Activated CD4-positive, alpha-beta T cell treated with anti-CD3 and anti-CD28 coated beads, Interleukin-2, amount 50 U/mL, for 24 hours (primary cell): ENCODE measurements around the gene PHF10.
"Not testable (repeated sequence)": the region's sequence is repeated elsewhere in the genome, so short reads cannot be mapped to it uniquely, and the experiment has no call there.

Experiments used
- DNase-seq, 2 donors: peaks; one replicate each; pipeline ENCODE4 v3.0.0-alpha.2; 2020; ENCODE audit warnings: low read depth in 1 of 2, low spot score in 1 of 2

PHF10 gene

DNA sequence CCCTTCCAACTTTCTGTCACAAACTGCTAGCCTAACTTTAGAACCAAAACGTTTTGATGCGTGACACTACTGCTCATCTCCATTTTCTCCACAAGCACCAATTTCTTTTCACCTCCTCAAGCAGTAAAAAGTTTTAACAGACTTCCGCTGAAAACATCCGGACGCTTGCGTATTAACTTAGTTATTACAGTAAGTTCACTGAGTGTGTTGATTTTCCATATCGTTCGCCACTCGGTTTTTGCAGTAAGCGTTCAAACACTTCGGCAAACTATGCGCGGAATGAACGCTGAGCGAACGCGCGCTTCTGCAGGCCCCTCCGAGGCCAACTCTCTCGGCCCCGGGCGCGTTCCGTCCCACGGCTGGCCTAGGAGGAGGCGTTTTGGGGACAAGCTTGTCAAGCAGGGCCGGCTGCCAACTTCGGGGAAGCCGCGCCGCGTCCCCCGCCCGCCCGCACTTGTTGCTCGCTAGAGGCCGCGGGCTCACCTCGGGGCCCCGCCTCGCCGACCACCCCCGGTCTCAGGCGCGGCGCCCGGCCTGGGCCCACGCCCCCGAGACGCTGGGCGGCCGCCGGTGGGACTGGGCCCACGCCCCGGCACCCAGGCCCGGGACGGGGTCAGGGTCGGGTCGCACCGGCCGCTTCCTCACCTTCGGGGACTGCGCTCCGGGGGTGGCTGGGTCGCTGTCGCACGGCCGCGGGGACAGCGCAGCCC, 945 bp downstream of the PHF10 start:
- DNase-seq = peak; percentile 39 to 47

DNA sequence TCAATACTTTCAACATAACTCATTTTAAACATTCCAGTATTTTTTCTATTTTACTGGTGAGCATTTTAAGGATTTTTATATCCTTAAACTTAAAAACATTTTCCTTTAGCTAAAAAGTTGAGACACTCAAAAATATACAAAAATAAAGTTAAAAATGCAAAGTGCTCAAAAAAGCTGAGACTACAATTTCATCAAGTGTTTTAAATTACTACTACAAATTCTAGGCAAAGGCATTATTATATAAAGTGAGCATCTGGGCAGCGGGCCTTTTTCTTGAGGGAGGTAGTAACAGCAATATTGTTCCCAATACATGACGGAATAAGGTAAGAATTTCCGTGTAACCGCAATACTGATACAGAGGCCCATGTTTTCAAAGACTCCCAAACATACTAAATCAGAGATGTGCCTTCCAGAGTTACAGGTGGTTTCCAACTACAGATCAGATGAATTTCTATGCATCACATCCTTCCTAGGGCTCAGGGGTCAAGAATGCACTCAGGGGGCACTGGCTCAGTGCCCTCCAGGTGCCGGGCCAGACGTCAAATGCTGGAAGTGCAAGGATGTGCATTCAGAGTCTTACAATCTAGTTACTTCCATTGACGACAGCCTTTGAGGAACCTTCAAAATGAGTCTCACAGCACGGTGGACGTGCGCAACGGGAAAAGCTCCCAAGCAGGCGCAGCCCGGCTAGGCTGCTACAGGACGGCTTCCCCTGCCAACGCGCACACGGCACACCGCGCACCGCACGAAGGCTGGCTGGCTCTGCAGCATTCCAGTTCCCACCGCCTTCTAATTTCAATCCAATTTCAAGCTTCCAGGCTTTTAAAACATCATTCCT, 1.7 kb downstream of the PHF10 start:
- no peak for DNase-seq

DNA sequence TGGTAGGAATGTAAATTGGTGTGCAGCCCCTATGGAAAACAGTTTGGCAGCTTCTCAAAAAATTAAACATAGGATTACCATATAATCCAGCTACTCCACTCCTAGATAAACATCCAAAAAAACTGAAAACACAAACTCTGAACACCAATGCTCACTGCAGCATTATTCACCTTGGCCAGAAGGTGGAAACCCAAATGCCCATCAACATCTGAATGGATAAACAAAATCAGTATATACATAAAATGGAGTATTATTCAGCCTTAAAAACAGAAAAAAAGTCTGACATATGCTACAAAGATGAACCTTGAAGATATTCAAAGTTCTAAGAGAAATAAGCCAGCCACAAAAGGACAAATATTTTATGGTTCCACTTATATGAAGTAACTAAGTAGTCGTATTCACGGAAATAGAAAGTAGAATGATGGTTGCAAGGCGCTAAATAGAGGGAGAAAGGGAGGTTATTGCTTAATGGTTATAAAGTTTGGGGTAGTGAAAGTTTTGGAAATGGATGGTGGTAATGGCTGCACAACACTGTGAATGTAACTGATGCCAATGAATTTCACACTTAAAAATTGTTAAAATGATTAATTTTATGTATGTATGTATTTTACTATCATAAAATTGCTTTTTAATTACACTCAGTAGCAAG, 4.0 kb downstream of the PHF10 start:
- no peak for DNase-seq

DNA sequence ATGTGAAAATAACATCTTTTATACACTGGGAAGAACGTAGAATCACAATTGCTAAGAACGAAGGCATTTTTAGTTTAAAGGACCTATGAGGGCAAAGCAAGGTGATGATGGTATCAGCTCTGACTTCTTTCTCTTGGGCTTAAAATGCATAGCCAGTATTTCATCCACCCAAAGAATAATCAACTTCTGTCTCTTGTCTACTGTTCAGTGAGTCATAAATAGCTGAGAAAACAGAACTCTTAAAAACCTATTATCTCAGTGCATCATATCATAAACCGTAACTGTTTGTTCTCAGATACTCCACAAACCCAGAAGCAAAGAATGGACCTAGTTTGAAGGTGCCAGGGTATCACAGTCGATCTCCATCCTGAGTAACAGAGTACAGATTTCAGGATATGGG, 5.2 kb downstream of the PHF10 start:
- no peak for DNase-seq

DNA sequence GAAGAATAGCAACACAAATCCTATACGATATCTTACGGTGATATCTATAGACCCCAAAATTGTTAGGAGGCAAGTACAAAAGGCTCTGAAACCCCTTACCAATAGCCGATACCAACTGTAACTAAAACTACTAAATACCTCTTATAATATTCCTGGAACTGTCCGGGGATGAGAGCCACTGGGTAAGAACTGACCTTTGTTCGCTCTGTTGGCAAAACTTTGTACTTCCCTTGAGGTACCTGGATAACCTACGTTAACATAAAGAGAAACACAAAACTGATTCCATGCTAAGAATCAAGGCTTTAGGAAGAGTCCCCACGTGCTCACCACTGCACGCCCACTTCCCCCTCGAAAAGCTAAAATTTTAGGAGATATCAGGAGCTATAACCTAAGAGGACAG, 9.7 kb downstream of the PHF10 start:
- DNase-seq = no peak

DNA sequence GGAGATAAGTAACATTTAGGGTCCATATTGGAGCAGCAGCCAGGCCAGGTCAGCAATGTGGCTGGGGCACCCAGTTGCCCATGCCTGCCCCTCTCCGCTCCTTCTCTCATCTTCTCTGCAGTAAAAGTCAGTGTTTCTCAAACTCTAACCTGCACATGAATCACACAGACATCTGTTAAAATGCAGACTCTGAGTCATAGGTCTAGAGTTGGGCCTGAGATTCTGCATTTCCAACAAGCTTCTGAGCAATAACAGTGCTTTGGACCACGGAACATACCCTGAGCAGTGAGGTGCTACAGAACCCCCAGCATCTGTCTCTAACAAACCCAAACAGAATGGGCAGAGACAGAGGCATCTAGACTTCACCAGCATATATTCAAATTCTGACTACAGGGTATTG, 10.1 kb downstream of the PHF10 start:
- no peak for DNase-seq

DNA sequence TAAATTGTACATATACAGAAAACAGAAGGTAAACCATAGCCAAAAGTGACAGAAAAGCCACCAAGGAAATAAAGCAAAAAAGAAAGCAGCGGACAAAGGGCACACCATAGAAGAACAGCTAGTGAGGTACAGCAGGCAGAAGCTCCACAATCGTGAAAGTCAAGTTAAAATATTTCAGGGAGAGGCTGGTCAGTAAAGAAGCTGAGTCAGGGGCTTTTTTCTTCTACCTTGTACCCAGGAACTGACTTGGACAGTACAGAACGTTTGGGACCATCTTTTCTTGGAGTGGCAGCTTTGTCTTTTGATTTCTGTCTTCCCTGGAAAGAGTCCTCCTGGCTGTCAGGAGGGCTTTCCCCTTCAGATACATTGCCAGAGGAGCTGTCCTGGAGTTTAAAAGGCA, 14.3 kb downstream of the PHF10 start:
- DNase-seq = no peak

DNA sequence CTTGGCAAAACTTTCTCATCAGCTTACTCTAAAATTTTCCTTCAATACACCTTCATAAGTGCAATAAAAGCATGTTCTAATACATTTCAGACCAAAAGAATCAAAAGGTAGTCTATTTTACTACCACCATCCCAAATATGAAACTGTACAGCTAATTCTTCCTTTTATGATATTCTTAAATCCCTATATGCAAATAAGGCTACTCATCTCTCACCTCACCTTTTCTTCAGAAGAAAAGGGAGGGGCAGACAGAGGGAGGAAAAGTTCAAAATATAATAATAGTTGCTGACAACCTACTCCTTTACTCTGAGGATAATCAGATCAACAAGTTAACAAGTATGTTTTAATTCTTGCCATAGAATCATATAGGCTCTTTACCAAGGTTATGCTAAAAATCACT, 15.0 kb downstream of the PHF10 start:
- no peak for DNase-seq

DNA sequence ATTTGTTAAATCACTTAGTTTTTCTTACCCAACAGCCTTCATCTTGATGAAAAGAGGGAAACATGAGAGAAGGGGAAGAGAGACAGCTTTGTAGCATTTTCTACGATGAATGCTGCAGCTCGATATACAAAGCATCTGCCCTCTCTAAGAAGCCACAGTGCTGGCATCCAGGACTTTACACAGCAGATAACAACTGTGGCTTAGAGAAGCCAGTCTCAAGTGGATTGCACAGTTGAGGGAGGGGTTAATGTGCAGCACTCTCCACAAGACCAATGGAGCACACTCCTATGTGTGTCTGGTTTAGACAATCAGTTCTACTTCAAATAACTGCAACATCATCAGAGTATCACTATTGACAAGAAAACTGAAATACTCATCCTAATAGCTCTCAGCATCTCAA, 16.5 kb downstream of the PHF10 start:
- DNase-seq = no peak

DNA sequence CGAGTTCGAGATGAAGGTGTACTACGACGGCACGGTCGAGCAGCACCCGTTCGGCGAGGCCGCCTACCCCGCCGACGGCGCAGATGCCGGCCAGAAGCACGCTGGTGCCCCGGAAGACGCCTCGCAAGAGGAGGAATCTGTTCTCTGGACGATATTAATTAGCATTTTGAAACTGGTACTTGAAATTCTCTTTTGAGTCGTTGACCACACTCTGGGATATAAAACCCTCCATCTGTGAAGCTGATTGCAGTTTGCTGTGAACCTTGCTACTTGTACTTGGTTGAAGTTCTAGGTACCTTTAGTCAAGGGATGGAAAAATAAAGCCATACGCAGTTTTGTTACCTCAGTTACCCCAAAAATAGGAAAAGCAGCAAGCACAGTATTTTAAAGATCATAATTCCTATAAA, 21.5 kb downstream of the PHF10 start:
- DNase-seq = no peak

DNA sequence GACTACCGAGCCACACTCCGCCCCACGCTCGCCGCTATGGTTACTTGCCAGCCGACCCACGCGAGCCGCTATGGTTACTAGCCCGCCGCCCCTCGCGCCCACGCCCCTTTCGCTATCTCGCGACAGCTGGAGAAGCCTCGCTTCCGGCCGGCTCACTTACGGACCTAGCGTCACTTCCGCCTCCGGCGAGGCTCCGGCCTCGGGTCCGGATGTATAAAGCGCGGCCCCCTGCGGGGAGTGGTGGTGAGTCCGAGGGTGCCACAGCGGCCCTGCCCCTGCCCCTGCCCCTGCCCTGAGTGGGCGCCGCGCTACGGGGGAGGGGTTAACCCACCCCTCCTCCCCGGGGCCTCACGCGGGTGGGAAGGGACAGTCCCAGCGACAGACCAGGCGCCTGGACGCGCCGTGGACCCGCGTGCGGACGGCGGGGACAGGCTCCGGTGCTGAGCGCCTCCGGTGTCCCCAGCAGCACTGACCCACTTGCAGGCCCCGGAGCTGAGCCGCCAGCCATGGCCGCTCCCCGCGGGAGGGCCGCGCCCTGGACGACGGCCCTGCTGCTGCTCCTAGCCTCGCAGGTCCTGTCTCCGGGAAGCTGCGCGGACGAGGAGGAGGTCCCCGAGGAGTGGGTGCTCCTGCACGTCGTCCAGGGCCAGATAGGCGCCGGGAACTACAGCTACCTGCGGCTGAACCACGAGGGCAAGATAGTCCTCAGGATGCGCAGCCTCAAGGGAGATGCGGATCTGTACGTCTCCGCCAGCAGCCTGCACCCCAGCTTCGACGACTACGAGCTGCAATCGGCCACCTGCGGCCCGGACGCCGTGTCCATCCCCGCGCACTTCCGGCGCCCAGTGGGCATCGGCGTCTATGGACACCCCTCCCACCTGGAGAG, 22.1 kb downstream of the PHF10 start, which contains the start of the genes C6orf120 and WDR27:
TSS of gene C6orf120 (plus strand) at position 173 of the 886 bp plus-strand sequence. CDS start at position 507, 334 bp downstream.
TSS of gene WDR27 (minus strand) at position 76 of the 886 bp plus-strand sequence. CDS start 13,024 bp downstream, outside the sequence.
- peak; percentile 96 to 97 for DNase-seq

DNA sequence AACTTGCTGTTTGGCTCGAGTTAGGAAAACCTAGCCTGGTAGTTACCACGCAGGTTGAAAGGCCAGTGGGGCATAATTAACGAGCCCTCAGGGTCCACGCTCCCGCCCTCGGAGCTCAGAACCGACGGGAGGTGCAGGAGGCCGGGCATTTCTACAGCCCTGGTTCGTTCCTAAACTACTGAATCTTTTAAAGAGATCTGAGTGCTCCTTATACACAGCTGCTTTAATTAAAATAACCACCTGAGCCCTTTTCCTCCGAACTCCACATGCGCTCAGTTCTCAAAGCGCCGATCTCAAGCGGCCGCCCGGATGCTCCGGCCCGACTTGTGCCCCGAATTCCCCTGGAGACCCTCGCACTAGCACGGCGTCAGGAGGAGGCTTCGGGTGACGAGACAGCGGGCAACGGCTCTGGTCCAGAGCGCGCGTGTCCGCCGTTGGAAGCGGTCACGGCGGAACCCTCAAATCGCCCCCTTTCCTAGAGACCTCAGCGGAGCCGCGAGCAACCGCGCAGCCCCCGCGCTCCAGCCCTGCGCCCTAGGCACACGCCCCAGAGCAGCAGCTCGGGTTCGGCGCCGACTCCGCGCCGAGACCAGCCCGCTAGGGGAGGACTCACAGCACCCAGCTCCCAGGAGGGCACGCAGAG, 22.9 kb downstream of the PHF10 start:
- no peak for DNase-seq

DNA sequence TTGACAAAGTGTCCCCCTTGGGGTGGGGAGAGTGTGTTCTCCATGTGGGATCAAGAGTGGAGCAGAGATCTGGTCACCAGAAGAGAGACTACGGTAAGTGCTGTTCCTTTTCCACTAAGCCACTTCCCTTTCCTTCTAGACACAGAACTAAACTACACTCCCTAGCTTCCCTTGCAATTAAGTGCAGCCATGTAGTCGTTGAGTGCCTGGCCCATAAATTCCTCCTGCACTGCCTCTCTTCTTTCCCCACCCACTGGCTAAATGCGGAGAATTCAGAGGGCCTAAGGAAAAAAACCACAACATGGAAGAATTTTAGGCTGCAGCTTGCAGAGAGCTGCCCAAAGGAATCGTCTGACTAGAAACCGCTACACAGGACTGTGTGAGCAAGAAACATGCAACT, 24.0 kb downstream of the PHF10 start:
- DNase-seq = no peak

DNA sequence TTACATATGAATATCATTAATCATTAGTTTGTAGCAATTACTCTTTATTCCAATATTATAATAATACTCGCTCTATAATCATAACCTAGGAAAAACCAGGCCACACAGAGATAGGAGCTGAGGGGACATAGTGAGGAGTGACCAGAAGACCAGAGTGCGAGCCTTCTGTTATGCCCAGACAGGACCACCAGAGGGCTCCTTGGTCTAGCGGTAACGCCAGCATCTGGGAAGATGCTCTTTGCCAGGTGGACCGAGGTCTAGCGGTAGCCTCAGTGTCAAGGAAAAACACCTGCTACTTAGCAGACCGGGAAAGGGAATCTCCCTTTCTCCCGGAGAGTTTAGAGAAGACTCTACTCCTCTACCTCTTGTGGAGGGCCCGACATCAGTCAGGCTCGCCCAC, 27.2 kb downstream of the PHF10 start:
- DNase-seq = not testable (repeated sequence)

DNA sequence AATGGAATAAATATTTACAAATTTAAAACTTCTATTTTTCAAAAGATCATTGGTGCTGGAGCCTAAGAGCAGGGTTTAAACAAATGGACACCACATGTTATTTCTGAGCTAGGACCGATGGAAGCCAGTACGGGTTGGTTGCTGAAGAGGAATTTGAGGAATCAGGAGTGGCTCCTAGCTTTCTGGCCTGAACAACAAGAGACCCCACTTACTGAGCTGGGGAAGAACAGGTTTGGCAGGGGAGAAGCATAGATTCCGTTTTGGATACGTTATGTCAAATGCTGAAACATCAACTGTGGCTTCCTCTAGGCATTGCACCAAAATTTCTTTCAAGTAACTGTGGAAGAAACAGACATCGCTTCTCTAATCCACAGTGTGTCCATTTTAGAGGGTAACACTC, 29.2 kb downstream of the PHF10 start:
- no peak for DNase-seq

DNA sequence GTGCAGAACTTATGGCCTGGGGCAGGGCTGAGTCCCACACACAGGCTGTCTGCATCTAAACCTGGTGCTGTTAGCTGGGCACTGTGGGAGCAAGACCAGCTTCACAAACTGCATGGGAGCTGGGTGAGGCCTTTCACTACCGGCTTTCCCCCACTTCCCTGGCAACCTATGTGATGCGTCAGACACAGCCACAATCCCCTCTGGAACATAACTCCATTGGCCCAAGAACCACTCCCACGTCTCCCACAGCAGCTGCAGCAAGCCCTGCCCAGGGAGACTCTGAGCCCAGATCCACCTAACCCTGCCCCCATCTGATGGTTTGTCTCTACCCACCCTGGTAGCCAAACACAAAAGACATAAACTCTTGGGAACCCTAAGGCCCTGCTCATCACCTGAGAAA, 31.8 kb downstream of the PHF10 start:
- no peak for DNase-seq

DNA sequence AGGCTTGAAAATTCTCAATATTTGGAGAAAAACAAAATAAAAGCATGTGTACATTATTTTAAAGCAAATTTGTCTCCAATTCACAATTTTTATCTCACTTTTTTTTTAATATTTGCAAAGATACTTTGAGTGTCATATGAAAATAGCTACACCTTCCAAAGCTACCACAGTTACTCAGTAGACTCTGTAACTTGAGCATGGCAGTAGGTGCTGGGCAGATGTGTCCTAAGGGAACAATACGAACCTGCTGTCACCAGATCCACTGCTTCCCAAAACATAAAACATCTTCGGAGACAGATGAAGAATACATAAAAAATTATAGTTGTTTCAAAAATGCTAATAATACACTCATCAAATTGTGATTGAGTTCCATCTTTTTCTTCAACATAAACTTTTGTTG, 33.0 kb downstream of the PHF10 start:
- DNase-seq = no peak

DNA sequence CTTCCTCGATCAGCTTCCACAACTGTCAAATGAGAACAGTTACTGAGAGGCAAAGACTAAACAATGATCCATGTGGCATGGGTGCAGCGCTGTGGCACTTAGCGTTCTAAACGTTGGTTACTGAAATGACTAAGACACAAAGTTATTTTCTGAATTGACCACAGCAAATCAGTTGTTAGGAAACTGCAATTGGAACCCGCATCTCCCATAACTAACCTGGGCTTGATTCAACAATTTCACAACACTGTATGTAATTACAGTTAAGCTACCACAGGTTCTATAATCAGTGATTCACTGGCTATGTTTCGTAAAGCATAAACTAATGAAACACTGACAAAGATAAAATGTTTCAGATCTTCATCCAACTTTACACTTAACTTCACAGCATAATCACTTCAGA, 35.0 kb downstream of the PHF10 start:
- no peak for DNase-seq

DNA sequence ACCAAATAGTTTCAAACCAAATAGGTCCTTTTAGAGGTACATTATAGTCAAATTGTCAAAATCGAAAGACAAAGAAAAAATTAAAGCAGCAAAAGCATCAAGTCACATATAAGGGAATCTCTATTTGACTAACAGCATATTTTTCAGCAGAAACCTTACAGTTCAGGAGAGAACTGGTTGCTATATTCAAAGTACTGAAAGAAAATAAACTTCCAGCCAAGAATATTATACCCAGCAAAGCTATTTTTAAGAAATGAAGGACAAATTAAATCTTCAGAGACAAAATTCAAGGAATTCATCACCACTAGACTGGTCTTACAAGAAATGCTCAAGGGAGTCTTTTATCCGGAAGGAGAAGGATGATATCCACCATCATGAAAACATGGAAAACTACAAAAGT, 38.4 kb downstream of the PHF10 start:
- no peak for DNase-seq

DNA sequence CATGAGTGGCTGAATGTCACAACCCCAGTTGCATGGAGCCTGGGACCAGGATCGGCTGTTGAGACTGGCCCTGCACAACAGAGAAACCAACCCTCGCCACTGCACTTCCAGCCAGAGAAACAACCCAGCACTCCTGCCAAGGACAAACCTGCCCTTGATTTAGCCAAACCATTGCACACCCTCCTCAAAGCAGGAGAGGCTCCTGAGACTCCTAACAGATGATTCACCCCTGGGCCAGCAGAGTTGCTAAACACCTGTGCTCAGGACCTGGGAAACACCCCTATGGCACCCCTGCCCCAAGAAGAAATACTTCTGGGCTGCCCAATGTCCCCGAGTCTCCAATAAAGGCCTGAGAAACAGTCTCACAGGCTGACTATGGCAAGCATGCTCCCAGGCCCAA, 40.2 kb downstream of the PHF10 start:
- no peak for DNase-seq
